22Rv1 (cell line): ENCODE results near the gene LAMTOR4.

Experiments used
- CTCF ChIP-seq: fragments of 450-650 bp; IDR thresholded peaks from 2 replicates; pipeline ENCODE4 v1.5.1; 2017; ENCODE audit warnings: mild to moderate bottlenecking
- ZFX ChIP-seq: fragments of 450-650 bp; IDR thresholded peaks from 2 replicates; pipeline ENCODE4 v1.6.1; 2017; ENCODE audit warnings: antibody characterized with exemption, borderline replicate concordance

- TF ChIP-seq CTCF (no peak), ZFX (no peak)
Measured at GRCh38 chr7:100111156-100111555, 37.6 kb upstream of the LAMTOR4 start.
